ENCODE results near the gene CHCHD4. TPM values are rescaled to one million over a fixed set of nuclear protein-coding genes. Genes with fewer than 3 reads are reported as not detected.

CHCHD4 gene
- total and polyA plus RNA-seq, 2 experiments from 2014 or later = 16.0 to 31.0 TPM

- no peak overlapping the region for H3K27ac ChIP-seq
- peaks cover 39% of the 10 kb centered on the region for H3K36me3 ChIP-seq
- no peak for TF ChIP-seq CTCF (IDR thresholded peaks at IDR 0.05; ENCODE audit: low read depth, low read length)
These were observed 6.0 kb upstream of the CHCHD4 start for GRCh38 chr3:14130707-14131106.

GRCh38 chr3:14130230-14130629 lies 5.6 kb upstream of the CHCHD4 start:
- H3K27me3 ChIP-seq = no peaks in the 10 kb centered on the region
- H3K4me3 ChIP-seq = no peak overlapping the region
- DNase-seq (ENCODE audit: low read depth in 1 of 2, low spot score in 1 of 2) = no peak
- H3K4me1 ChIP-seq (ENCODE audit: low read depth) = peaks cover 6% of the 10 kb centered on the region
- H3K36me3 ChIP-seq = peaks cover 39% of the 10 kb centered on the region
- H3K27ac ChIP-seq = no peak overlapping the region
- H3K9me3 ChIP-seq (ENCODE audit: low read depth) = no peaks in the 10 kb centered on the region
- no peak for TF ChIP-seq CTCF (IDR thresholded peaks at IDR 0.05; ENCODE audit: low read depth, low read length)

More at GRCh38 chr3:14130707-14131106, 6.0 kb upstream of the CHCHD4 start:
- peaks cover 5% of the 10 kb centered on the region for H3K4me1 ChIP-seq (ENCODE audit: low read depth)
- H3K9me3 ChIP-seq (ENCODE audit: low read depth) = no peaks in the 10 kb centered on the region
- no peaks in the 10 kb centered on the region for H3K27me3 ChIP-seq
- DNase-seq (ENCODE audit: low read depth in 1 of 2, low spot score in 1 of 2) = no peak
- no peak overlapping the region for H3K4me3 ChIP-seq

GRCh38 chr3:14129296-14129695 lies 4.6 kb upstream of the CHCHD4 start:
- H3K4me1 ChIP-seq (ENCODE audit: low read depth) = peaks cover 6% of the 10 kb centered on the region
- H3K27ac ChIP-seq = no peak overlapping the region
- no peaks in the 10 kb centered on the region for H3K9me3 ChIP-seq (ENCODE audit: low read depth)
- H3K4me3 ChIP-seq = no peak overlapping the region
- TF ChIP-seq CTCF (IDR thresholded peaks at IDR 0.05; ENCODE audit: low read depth, low read length) = no peak
- H3K36me3 ChIP-seq = peaks cover 36% of the 10 kb centered on the region
- no peaks in the 10 kb centered on the region for H3K27me3 ChIP-seq
- DNase-seq (ENCODE audit: low read depth in 1 of 2, low spot score in 1 of 2) = no peak

- no peak for TF ChIP-seq CTCF (IDR thresholded peaks at IDR 0.05; ENCODE audit: low read depth, low read length)
- H3K4me1 ChIP-seq (ENCODE audit: low read depth) = peaks cover 6% of the 10 kb centered on the region
- no peaks in the 10 kb centered on the region for H3K9me3 ChIP-seq (ENCODE audit: low read depth)
- H3K36me3 ChIP-seq = peaks cover 33% of the 10 kb centered on the region
- no peaks in the 10 kb centered on the region for H3K27me3 ChIP-seq
- no peak for DNase-seq (ENCODE audit: low read depth in 1 of 2, low spot score in 1 of 2)
- no peak overlapping the region for H3K27ac ChIP-seq
- no peak overlapping the region for H3K4me3 ChIP-seq
These were observed 4.1 kb upstream of the CHCHD4 start for GRCh38 chr3:14128724-14129123.

GRCh38 chr3:14127516-14128161 lies 3.0 kb upstream of the CHCHD4 start:
- Histone ChIP-seq H3K9me3 (ENCODE audit: low read depth) (no peaks in the 10 kb centered on the region), H3K27ac (no peak overlapping the region), H3K27me3 (no peaks in the 10 kb centered on the region), H3K4me1 (ENCODE audit: low read depth) (peaks cover 6% of the 10 kb centered on the region), H3K36me3 (peaks cover 23% of the 10 kb centered on the region), H3K4me3 (no peak overlapping the region)
- DNase-seq (ENCODE audit: low read depth in 1 of 2, low spot score in 1 of 2) = no peak
- TF ChIP-seq CTCF (IDR thresholded peaks at IDR 0.05; ENCODE audit: low read depth, low read length) = no peak

Measured in cardiac muscle cell (in vitro differentiated cells and primary cell).